Superior temporal gyrus (tissue), 1 donor: ENCODE data around the gene TLCD5.

ENCODE experiments used
- DNase-seq: peaks from one replicate; pipeline ENCODE4 v3.0.0-alpha.2; 2016; ENCODE audit errors: extremely low spot score

TLCD5 gene

DNA sequence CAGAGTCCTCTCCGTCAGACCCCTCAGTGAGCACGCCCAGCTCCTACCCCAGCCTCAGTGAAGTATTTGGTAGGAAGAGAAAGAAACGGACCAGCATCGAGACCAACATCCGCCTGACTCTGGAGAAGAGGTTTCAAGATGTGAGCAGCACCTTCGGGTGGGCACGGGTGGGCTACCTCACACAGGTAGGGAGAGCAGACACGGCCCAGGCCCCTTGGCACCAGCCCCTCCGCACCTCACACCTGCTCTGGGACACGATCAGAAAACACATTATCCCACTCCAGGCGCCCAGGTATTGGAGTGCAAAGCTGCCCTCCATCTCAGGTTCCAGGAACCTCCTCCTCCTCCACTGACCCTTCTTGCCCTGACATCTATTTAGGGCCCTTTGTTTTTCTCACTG lies 17.6 kb upstream of the TLCD5 start:
- DNase-seq, result no peak

DNA sequence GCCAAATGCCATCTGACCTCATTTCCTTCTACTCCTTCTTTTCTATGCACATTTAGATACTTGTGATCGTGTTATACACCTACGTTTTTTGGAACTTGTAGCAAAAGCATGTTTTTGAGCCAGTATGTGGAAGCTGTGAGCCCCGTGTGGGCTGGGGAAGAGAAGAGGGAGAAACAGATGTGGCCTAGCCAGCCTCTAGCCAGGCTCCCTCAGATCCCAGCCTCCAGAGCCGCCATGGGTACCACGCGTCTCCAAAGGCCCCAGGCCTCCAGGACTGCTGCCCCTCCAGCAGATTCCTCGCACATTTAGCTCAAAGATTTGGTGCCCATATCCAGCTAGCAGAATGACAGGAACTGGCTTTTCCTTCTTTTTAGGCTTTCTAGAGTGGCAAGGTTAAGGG lies 17.0 kb upstream of the TLCD5 start:
- DNase-seq, result peak; percentile 50

DNA sequence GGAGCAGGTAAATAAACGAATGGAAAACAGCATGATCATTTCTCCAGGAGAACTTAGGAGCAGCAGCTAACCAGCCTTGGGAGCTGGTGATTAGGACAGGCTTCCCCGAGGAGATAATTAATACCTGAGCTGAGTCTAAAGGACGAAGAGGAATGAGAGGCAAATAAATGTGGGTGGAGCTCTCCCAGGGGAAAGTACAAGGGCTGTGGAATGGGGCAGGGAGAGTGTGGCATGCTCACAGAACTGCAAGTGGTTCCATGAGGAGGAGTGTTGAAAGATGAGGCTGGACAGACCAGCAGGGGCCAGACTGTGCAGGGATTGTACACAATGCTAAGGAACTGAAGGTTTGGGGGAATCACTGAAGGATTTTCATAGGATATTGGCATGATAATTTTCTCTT lies 14.2 kb upstream of the TLCD5 start:
- no peak for DNase-seq

DNA sequence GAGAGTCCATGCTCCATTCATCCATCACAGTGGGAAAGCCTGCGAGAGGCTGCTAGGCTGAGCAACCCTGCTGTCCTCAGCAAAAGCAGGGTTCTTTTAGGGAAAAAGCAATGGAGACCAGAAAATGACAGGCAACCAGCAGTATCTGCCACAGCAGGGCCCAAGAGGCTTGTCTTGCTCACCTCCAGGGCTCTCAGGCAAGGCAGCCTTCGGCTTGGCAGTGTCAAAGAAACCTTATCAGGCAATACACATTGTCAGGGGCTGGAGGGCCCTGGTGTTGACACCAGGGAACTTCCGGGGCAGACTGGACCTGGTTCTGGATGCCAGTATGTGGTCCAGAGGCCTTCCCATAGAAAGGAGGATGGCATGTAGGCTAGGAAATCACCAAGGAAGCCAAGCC lies 10.2 kb upstream of the TLCD5 start:
- no peak for DNase-seq

DNA sequence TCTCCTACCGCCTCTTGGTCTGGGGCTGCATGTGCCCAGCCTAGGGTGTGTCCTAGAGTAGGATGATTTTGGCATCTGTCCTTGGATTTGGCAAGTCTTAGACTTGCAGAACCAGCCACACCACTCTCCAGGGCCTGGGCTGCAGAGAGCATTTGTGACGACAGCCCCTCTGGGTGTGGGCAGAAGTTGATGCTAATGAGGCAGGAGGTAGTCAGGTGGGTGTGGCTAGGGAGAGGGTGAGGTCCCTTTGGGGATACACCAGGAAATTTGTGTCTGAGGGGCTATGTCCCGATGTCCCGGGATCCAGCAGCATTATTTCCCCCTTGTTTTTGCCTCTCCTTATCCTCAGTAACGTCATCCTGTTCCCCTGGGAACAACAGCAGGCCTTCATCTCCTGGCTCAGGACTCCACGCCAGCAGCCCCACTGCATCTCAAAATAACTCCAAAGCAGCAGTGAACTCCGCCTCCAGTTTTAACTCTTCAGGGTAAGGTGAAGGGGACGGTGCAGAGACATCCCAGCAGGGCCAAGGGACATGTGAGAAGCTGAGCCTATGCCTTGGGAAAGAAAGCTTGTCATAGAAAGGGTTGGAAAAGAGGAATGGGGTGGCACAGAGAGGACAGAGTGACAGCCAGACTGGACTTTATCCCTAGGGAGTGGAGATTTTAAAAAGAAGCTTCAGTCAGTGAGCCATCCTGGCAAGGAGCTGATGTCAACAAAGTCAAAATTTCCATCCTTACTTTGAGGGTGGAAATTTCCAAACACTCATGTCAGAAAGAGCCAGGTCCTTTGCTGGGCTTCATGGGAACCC lies 8.0 kb upstream of the TLCD5 start:
- no peak for DNase-seq

DNA sequence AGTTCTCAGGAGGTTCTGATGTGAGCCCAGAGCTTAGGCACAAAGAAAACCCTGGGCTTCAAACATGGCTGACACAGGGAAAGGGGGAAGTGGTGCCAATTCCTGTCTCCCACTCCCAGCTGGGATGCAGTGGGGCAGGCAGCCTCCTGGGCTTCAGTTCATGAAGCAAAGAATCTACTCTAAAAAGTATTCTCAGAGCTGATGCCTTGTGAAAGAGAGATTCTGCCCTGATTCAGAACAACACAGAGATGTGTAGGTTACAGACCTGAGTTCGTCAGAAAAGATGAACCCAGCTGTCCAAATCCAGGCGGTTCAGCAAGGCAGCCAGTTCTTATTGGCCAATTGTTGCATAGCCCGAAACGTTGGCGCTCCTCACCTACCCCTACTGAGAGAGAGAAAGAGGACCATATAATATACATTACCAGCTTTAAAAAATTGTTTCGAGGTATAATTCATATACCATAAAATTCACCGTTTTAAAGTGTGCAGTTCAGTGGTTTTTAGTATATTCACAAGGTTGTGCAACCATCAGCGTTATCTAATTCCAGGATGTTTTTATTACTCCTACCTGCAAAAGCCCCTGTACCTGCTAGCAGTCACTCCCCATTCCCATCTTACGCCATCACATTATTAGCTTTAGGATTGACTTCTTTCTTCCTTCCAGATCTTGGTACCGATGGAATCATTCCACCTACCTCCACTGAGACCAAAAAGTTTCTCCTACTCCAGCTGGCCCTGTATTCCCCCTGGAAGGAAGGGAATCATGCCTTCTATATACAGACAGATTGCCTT lies 7.2 kb upstream of the TLCD5 start:
- no peak for DNase-seq

DNA sequence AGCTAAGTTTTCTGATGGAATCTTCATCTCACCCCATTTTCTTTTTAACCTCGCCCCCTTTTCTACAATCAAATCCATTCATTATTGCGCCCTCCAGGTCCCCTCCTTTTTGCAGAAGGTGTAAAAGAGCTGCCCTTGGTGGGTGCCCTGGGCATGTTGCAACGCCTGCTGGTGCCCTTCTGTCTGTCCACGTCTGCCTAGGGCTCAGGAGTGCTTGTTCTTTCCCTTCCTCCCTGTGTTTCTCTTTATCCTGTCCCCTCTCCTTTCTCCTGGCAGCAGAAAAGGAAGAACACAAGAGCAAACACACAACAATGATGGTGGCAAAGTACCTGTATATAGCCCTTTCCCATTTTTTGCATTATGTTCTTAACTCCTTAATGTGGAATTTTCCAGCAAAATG lies 6.2 kb upstream of the TLCD5 start:
- no peak for DNase-seq

DNA sequence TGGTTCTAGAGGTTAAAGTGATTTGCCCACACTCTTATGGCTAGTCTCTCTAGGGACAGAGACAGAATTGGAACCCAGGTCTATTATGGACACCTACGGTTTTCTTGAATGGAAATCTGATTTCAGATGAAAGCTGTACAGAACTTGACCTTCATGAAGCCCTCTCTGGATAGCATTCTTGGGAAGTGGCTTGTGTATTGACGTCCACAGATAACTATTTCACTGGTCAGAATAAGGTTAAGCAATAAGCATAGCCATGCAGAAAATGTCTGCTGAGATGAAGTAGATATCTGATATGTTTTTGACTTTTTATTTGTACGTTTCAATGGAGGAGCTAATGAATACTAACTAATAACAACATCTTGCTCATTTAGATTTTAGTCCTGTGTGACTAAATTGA lies 1.1 kb downstream of the TLCD5 start:
- no peak for DNase-seq

DNA sequence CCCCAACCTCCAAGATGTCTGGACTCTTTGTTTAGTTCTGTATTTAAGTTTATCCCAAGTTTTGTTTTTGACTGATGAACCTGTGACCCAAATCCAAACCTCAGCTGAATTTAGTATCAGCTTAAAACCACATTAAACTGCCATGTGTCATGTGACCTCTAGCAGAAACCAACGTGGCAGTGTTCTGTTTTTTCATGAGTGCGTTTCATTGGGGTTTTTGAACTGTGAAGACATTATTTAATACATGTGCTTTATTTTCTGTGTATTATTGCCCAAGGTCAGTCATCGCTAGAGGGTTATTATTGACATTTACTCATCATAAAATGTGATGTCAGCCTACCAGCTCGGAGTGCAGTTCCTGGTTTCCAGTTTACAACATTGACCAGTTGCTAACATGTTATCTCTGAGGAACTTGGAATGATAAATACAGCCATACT lies 1.8 kb downstream of the TLCD5 start:
- no peak for DNase-seq

DNA sequence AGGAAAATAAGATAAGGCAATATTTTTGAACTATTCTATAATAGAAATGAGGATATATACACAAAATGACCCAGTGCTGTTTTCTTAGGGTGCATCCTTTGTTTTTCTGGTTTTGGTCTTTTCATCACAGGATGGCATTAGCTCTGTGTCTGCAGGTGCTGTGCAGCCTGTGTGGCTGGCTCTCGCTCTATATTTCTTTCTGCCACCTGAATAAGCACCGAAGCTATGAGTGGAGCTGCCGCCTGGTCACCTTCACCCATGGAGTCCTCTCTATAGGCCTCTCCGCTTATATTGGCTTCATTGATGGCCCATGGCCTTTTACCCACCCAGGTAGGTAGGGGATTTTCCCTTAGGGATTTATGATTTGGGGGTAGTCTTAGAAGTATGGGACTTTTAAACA lies 2.2 kb downstream of the TLCD5 start:
- DNase-seq, result no peak

DNA sequence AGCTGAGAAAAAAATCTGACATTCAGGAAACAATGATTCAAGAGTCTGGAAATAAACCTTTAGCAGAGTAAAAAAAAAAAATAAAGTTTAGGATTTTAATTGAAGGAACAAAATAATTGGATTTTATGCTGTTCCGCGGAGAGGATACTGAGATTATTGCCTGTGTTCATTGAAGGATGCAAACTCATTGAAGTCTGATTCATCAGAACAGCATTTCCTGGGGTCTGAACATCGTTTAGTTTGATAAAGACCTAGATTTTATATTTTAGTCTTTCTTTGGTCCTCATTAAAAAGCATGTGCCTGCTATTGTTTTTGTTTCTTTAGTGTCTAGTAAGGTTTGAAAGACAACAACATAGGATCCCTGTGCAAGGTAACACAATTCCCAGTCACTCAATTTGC lies 4.5 kb downstream of the TLCD5 start:
- DNase-seq, result no peak

DNA sequence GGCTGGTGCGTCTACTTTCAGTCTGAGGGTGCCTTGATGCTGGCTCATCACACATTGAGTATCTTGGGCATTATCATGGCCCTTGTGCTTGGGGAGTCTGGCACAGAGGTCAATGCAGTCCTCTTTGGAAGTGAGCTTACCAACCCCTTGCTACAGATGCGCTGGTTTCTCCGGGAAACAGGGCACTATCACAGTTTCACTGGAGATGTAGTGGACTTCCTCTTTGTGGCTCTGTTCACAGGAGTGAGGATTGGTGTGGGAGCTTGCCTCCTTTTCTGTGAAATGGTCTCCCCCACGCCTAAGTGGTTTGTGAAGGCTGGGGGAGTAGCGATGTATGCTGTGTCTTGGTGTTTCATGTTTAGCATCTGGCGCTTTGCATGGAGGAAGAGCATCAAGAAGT lies 4.9 kb downstream of the TLCD5 start:
- no peak for DNase-seq

DNA sequence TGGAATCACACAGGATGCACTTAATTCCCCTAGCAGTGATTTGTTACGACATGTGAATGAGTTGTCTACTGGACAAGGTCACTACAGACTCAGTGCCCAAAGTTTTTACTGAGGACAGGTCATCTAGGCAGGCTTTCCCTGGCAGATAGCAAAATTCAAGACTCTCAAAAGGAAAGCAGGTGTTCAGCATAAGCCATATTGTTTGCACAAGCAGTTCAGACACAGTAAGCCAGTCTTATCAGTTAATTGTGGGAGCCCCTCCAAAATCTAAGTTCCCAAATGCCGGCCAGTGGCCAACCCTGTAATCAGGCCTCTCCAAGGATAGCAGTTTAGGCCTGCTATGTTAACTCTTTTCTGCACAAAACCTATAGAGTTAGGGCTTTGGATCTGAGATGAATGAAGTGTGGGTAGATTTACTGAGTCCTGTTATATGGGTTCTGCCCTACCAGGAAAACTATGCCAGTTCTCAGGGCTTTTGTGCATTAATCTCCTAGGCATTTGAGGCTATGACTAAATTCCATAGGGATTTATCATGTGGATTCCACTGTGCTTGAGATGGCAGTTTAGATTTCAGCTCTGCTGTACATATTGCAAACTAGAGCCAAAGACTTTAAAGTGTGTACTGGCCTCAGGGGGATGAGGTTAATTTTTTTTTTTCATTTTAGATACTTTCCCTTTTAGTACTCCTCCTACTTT lies 6.3 kb downstream of the TLCD5 start:
- no peak for DNase-seq

DNA sequence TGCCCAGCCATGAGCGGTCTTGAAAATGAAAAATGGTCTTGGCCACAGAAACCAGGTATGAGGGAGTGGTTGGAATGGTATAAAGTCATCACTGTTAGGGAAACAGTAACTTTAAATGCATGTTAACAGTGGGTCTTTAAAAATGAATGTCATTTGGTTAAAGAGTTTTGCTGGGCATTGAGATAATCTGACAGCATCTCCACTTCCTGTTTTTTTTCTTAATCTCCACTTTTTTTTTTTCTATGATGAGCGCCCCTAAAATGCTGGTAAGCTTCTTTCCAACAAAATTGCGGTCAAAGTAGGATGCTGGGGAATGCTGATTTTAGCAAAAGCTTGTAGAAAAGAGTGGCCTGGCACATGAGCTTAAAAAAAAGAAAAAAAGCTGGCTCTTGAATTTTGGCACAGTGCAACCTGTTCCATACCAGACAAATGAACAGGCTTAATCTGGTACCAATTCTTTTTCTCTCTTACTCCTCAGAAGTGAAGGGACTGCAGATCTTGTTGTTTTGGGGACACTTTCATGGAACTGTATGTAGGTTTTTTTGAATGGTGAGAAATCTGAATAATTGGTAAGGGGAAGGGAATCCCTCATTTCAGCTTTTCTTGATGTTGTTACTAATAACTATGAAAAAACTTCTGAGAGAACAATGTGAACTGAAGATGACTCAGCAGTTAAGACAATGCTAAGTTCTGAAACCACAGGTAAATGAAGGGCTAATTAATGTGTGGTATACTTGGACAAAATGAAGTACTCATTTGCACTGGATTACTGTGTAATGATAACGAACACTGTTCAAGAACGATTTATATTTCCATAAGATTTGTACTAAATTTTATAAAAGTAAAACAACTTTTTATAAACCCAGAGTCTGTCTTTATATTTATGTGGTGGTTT lies 8.0 kb downstream of the TLCD5 start:
- DNase-seq, result peak; percentile 22

DNA sequence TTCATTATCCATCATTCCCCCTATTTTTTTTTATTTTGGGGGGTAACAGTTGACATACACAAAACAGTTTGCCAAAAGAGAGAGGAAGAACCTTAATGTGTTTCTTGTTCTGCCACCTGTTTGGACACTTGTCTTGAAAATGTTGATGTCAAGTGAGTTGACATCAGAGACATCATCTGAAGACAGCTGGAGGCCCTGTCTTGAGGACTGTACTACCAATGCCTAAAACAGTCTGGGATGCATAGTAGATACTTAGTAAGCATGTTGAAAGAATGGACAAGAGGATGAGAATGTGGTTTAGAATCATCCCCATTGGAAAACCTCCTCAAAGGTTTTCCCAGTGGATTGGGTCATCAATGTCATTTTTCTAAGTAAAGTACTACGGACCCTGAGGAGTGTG lies 8.7 kb downstream of the TLCD5 start:
- DNase-seq, result no peak

DNA sequence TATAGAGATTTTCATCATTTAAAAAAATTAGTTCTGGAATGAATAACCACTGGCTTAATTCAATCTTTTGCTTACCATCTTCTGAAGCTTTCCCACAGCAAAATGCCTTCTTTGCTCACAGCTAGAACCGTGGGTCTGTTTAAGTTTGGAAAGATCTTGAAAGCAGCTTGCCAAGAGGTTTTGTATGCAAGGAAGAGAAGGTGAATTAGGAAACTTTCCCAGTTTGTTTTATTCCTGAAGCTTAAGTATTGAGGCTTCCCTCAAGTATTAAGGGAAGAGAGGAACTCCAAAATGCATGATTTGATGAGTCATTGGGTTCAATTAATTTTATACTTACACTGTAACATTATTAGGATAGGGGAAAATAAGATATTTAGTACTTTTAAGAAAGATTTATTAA lies 9.2 kb downstream of the TLCD5 start:
- no peak for DNase-seq

DNA sequence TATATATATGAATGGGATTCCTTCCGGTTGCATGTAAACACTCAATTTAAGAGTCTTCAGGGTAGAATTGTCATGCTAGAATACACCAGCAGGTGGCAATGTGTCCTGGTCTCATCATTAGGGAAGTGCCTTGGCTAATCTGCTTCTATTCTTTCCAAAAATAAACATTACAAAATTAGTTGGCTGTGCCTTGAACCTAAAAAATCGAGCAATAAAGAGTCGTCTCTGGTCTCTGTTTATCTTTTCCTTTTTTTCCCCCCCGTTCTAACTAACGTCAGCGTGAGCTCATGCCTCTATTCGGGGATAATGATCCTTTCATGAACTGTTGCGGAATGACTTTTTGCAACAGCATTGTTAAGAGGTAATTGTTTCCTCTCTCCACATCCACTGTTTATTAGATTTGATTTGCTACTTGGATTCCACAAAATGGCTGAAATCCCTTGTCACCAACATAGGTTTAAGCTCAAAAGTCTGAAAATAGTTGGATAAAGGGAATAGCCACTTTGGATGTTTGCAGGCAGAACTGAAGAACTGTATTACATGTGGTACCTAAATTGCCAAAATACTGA lies 9.9 kb downstream of the TLCD5 start:
- peak; percentile 97 for DNase-seq

DNA sequence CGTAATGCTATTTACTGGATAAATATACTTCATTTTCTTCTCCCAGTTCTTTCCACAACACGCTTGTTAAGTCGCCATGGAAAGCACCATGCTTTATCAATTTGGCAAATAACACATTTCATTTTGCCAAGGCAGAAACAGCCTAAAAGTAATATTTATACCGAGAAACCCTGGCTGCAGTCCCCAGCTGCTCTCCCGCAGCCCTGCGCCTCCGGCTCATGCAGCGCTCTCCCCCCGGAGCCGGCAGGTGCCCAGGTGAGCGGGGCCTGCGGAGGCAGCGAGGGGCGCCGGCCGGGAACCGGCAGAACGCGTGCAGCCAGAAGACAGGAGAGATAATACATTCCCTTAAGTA lies 10.4 kb downstream of the TLCD5 start:
- DNase-seq, result no peak

DNA sequence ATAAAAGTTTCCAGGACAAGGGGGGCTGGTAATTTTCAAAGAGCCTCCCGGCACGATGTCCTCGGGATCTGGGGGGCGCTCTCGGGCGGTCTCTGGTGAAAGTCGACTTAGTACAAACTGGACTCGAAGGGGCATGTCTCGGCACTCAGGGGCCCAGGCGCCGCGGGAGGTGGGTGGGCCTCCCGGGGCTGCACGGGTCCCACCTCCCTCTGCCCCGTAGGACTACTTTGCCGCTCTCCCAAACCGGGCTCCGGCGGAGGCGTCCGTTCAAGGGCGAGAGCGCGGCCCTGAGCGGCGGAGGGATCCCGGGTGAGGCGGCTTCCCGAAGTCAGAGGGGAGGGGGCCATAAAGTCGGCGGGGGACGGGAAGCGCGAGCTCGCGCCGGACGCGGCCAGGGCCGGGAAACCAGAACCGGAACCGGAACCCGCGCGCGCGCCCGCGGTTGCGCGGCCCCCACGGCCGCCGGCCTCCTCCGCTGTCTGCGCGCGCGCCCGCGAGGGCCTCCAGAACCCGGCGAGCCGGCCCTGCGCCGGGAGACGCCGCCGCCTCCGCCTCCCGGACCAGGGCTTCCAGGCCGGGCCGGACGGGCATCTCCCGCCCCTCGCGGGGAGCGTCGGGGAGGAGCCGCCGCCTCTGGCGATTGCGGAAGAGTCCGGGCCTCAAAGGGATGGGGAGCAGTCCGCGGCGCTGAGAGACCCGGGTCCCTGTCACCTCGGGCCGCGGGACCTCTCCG lies 11.0 kb downstream of the TLCD5 start, which contains the start of gene ARHGEF12:
Gene ARHGEF12 (plus strand): TSS at position 506 of the 733 bp plus-strand sequence. CDS start 831 bp downstream, outside the sequence.
- DNase-seq, result peak; percentile 89

DNA sequence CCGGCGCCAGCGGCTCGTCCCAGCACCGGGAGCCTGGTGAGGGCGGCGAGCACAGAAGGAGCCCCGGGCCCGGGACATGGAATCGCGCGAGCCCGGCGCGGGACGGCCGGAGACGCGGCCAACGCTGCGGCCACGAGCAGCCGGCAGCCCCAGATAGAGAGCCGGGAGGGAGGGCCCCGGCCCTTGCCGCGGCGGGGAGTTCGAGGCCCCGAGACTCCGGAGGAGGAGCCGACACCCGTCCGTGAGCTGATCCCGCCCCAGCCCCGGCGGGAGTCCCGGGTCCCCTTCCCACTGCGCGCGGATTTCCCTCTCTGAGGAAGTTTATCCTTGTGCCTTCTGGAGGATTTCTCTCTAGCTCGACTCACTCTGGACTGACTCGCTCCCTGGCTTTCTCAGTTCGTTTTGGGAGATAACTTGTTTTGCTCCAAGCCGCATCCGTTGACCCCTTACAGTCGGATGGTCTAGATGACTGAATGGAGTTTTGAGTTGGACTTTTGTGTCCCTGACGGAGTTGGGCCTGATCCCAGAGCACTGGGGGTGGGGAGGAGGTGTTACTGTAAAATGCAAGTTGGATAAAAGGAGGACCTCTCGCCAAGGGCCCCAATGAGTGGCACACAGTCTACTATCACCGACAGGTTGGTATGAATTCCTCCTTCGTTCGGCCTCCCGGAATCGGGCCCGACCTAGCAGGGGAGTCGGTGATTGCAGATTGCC lies 11.7 kb downstream of the TLCD5 start:
- no peak for DNase-seq
